Measurements from ENCODE around the gene SPRR2D. TPM values are rescaled to one million over a fixed set of nuclear protein-coding genes. Genes with fewer than 3 reads are reported as not detected.

SPRR2D gene
- total and polyA plus RNA-seq, 2 donors (not counting 3 experiments of a cell fraction or from before 2014, with no cell fraction given), result not detected

GRCh38 chr1:153025797-153026196 is 15.1 kb downstream of the SPRR2D start:
- H3K4me1 ChIP-seq (ENCODE audit: control insufficient read depth, extremely low read depth, insufficient read depth, low read length), result no peaks in the 10 kb centered on the region
- H3K79me2 ChIP-seq (ENCODE audit: control insufficient read depth, insufficient read depth, low read length), result no peaks in the 10 kb centered on the region
- no peaks in the 10 kb centered on the region for H4K20me1 ChIP-seq (replicated peaks; ENCODE audit: control insufficient read depth, extremely low read depth, insufficient read depth, low read length)
- no peaks in the 10 kb centered on the region for H3K27me3 ChIP-seq (ENCODE audit: control insufficient read depth in 2 of 2, insufficient read depth in 2 of 2, low read length in 2 of 2)
- ChIA-PET POLR2A (no interaction called here), CTCF (no interaction called here)
- intact Hi-C loops (cut with micrococcal nuclease) (no loop called here), dilution Hi-C loops (cut with MboI; ENCODE audit: extremely low pct_ligation_motif_present, low sequenced_read_pairs) (no loop called here)
- H3K36me3 ChIP-seq (ENCODE audit: control insufficient read depth in 2 of 2, extremely low read depth in 1 of 2, insufficient read depth in 2 of 2, low read length in 2 of 2), result no peaks in the 10 kb centered on the region
- no peak overlapping the region for H3K9ac ChIP-seq (replicated peaks; ENCODE audit: extremely low read depth, insufficient read depth, low read length)
- no peak for DNase-seq (ENCODE audit: low read depth, low spot score)
- no peak overlapping the region for H3K4me3 ChIP-seq (replicated peaks in 1 of 3; ENCODE audit: insufficient read depth in 1 of 3, low read depth in 1 of 3, low read length in 3 of 3)
- FAIRE-seq, result no peak
- no peak overlapping the region for H3K27ac ChIP-seq (ENCODE audit: insufficient read depth, low read depth, low read length)
- H3K9me1 ChIP-seq (replicated peaks; ENCODE audit: control insufficient read depth, extremely low read depth, insufficient read depth, low read length), result no peaks in the 10 kb centered on the region
- no TSS peak for BruUV-seq (replicated peaks)
- H3K4me2 ChIP-seq (ENCODE audit: insufficient read depth, low read length), result no peak overlapping the region
- no peak overlapping the region for H2AFZ ChIP-seq (ENCODE audit: low read depth, low read length)
- TF ChIP-seq POLR2A (IDR thresholded peaks at IDR 0.05; ENCODE audit: low read depth, low read length), result no peak
- TF ChIP-seq JUN (IDR thresholded peaks at IDR 0.05; ENCODE audit: borderline replicate concordance, insufficient read depth, insufficient read length, low read depth), result no peak
- TF ChIP-seq POLR2AphosphoS5 (IDR thresholded peaks at IDR 0.05; ENCODE audit: insufficient read depth, low read depth, low read length), result no peak
- TF ChIP-seq EZH2 (IDR thresholded peaks at IDR 0.05; ENCODE audit: borderline replicate concordance, low read depth, low read length, severe bottlenecking), result no peak
- no peak for TF ChIP-seq FOS (IDR thresholded peaks at IDR 0.05; ENCODE audit: borderline replicate concordance, insufficient read depth, low read length)
- TF ChIP-seq CTCF (IDR thresholded peaks at IDR 0.05; ENCODE audit: extremely low read depth in 1 of 2, insufficient read depth in 1 of 2, low read depth in 1 of 2, low read length in 2 of 2), result no peak
- no peak for TF ChIP-seq GATA2 (IDR thresholded peaks at IDR 0.05; ENCODE audit: insufficient read depth, insufficient read length, low read depth, low read length)
- TF ChIP-seq MYC (IDR thresholded peaks at IDR 0.05; ENCODE audit: low read depth, low read length), result no peak
- no peak for TF ChIP-seq MAX (IDR thresholded peaks at IDR 0.05; ENCODE audit: insufficient read depth, insufficient read length)
- H3K9me3 ChIP-seq (replicated peaks; ENCODE audit: control insufficient read depth, insufficient read depth, low read length), result no peaks in the 10 kb centered on the region
